ENCODE results near the gene DNM3. TPM values are rescaled to one million over a fixed set of nuclear protein-coding genes. Genes with fewer than 3 reads are reported as not detected.
A peak's percentile ranks its signal among the peaks of the same experiment; 100 is the strongest.

DNM3 gene
- total RNA-seq, 1 donor from 2014 or later: 1.1 TPM

GRCh38 chr1:172390683-172391551, 549.6 kb downstream of the DNM3 start:
- Histone ChIP-seq H2AFZ (replicated peaks) (no peak overlapping the region), H3K4me3 (no peak overlapping the region), H3K9me3 (ENCODE audit: low read depth) (no peaks in the 10 kb centered on the region), H3K4me1 (peaks cover 13% of the 10 kb centered on the region), H3K9ac (no peak overlapping the region), H3K79me2 (ENCODE audit: low read depth) (no peaks in the 10 kb centered on the region), H3K36me3 (no peaks in the 10 kb centered on the region), H3F3A (ENCODE audit: low read depth) (no peaks in the 10 kb centered on the region), H3K4me2 (no peak overlapping the region), H4K20me1 (ENCODE audit: low read depth) (no peaks in the 10 kb centered on the region), H3K27ac (no peak overlapping the region), H3K27me3 (no peaks in the 10 kb centered on the region)
- H3K36me3 Mint-ChIP-seq: no peaks in the 10 kb centered on the region
- no peaks in the 10 kb centered on the region for H3K9me3 Mint-ChIP-seq
- peaks cover 24% of the 10 kb centered on the region for H3K4me1 Mint-ChIP-seq
- TF ChIP-seq CTCF (IDR thresholded peaks at IDR 0.05): no peak
- TF ChIP-seq EZH2phosphoT487 (IDR thresholded peaks at IDR 0.05): no peak
- TF ChIP-seq EZH2 (IDR thresholded peaks at IDR 0.05): no peak
- DNase-seq (ENCODE audit: low spot score): peak; percentile 23
- peaks cover 3% of the 10 kb centered on the region for H3K27me3 Mint-ChIP-seq (ENCODE audit: insufficient read depth, low read depth)
- H3K4me3 Mint-ChIP-seq: no peak overlapping the region
- no peak overlapping the region for H3K27ac Mint-ChIP-seq

- Mint-ChIP-seq H3K4me1 (peaks cover 24% of the 10 kb centered on the region), H3K36me3 (no peaks in the 10 kb centered on the region), H3K9me3 (no peaks in the 10 kb centered on the region), H3K4me3 (no peak overlapping the region), H3K27ac (no peak overlapping the region), H3K27me3 (ENCODE audit: insufficient read depth, low read depth) (peaks cover 3% of the 10 kb centered on the region)
- Histone ChIP-seq H3K4me1 (peaks cover 13% of the 10 kb centered on the region), H3K27ac (no peak overlapping the region), H3K9ac (no peak overlapping the region), H3F3A (ENCODE audit: low read depth) (no peaks in the 10 kb centered on the region), H2AFZ (replicated peaks) (no peak overlapping the region), H3K4me2 (no peak overlapping the region), H3K79me2 (ENCODE audit: low read depth) (no peaks in the 10 kb centered on the region), H3K4me3 (no peak overlapping the region), H3K27me3 (no peaks in the 10 kb centered on the region), H3K36me3 (no peaks in the 10 kb centered on the region), H4K20me1 (ENCODE audit: low read depth) (no peaks in the 10 kb centered on the region), H3K9me3 (ENCODE audit: low read depth) (no peaks in the 10 kb centered on the region)
- no peak for DNase-seq (ENCODE audit: low spot score)
- no peak for TF ChIP-seq EZH2phosphoT487 (IDR thresholded peaks at IDR 0.05)
- TF ChIP-seq EZH2 (IDR thresholded peaks at IDR 0.05): no peak
- TF ChIP-seq CTCF (IDR thresholded peaks at IDR 0.05): no peak
Measured at GRCh38 chr1:172391976-172392375, 550.7 kb downstream of the DNM3 start.

GRCh38 chr1:172393354-172393753, 552.1 kb downstream of the DNM3 start:
- Mint-ChIP-seq H3K27ac (no peak overlapping the region), H3K4me3 (no peak overlapping the region), H3K9me3 (no peaks in the 10 kb centered on the region), H3K4me1 (peaks cover 24% of the 10 kb centered on the region), H3K27me3 (ENCODE audit: insufficient read depth, low read depth) (no peaks in the 10 kb centered on the region), H3K36me3 (no peaks in the 10 kb centered on the region)
- Histone ChIP-seq H3K4me2 (no peak overlapping the region), H3K9me3 (ENCODE audit: low read depth) (no peaks in the 10 kb centered on the region), H3K4me3 (no peak overlapping the region), H3K4me1 (peaks cover 13% of the 10 kb centered on the region), H3K36me3 (no peaks in the 10 kb centered on the region), H3K9ac (no peak overlapping the region), H3K27me3 (no peaks in the 10 kb centered on the region), H2AFZ (replicated peaks) (no peak overlapping the region), H3K27ac (no peak overlapping the region), H3K79me2 (ENCODE audit: low read depth) (no peaks in the 10 kb centered on the region), H3F3A (ENCODE audit: low read depth) (no peaks in the 10 kb centered on the region), H4K20me1 (ENCODE audit: low read depth) (no peaks in the 10 kb centered on the region)
- DNase-seq (ENCODE audit: low spot score): no peak
- TF ChIP-seq EZH2phosphoT487 (IDR thresholded peaks at IDR 0.05): no peak
- TF ChIP-seq CTCF (IDR thresholded peaks at IDR 0.05): no peak
- TF ChIP-seq EZH2 (IDR thresholded peaks at IDR 0.05): no peak

Measured in neural progenitor cell (in vitro differentiated cells).